Stimulated activated naive CD8-positive, alpha-beta T cell treated with anti-CD3 and anti-CD28 coated beads, Interleukin-15, amount 100 ng/mL, for 72 hours (primary cell): Measurements from ENCODE around the gene TPR.
"Not testable (repeated sequence)": the region's sequence is repeated elsewhere in the genome, so short reads cannot be mapped to it uniquely, and the experiment has no call there.

Experiments used
- ATAC-seq: fragments of 150-1000 bp; cut with Tn5 transposase; 2 replicates; pipeline ENCODE4 v1.10.0; 2021; ENCODE audit warnings: mild to moderate bottlenecking, moderate library complexity
- DNase-seq, 2 donors: peaks; one replicate each; pipeline ENCODE4 v3.0.0; 2021 to 2022
- H3K27ac Mint-ChIP-seq, 2 donors: one replicate each; pipeline ENCODE4 v1.8.0; 2022; ENCODE audit warnings: mild to moderate bottlenecking in 2 of 2, mixed read lengths in 2 of 2, moderate library complexity in 2 of 2
- H3K27me3 Mint-ChIP-seq: one replicate; pipeline ENCODE4 v1.8.0; 2022; ENCODE audit warnings: mixed read lengths
- H3K4me1 Mint-ChIP-seq: one replicate; pipeline ENCODE4 v1.8.0; 2022; ENCODE audit warnings: mild to moderate bottlenecking, mixed read lengths
- H3K4me3 Mint-ChIP-seq, 2 donors: one replicate each; pipeline ENCODE4 v1.8.0; 2022; ENCODE audit warnings: mild to moderate bottlenecking in 2 of 2, mixed read lengths in 2 of 2, moderate library complexity in 1 of 2
- H3K9me3 Mint-ChIP-seq, 2 donors: one replicate each; pipeline ENCODE4 v1.8.0; 2022; ENCODE audit warnings: mixed read lengths in 2 of 2

The TPR gene

GRCh38 chr1:186375152-186375928 lies at the start of gene TPR, which contains the start of gene ODR4:
TPR (minus strand) TSS chr1:186375253; CDS start chr1:186375028, 225 bp downstream.
ODR4 (plus strand) TSS chr1:186375838; CDS start chr1:186379786, 3,948 bp downstream.
- Mint-ChIP-seq H3K4me1 (peaks cover 41% of the 10 kb centered on the region), H3K4me3 (peak within 1 kb of the TSS; percentile 83 to 99), H3K27me3 (no peaks in the 10 kb centered on the region), H3K27ac (peak within 1 kb of the TSS; percentile 98 to 99), H3K9me3 (no peaks in the 10 kb centered on the region)
- DNase-seq (peak; percentile 96 to 97), ATAC-seq (peak; percentile 92)

GRCh38 chr1:186424539-186424938 lies 49.5 kb upstream of the TPR start:
- no peak overlapping the region for H3K4me3 Mint-ChIP-seq
- H3K27ac Mint-ChIP-seq, result no peak overlapping the region
- peaks cover 10% of the 10 kb centered on the region for H3K4me1 Mint-ChIP-seq
- no peak for ATAC-seq
- H3K9me3 Mint-ChIP-seq, result no peaks in the 10 kb centered on the region
- no peaks in the 10 kb centered on the region for H3K27me3 Mint-ChIP-seq
- DNase-seq, result no peak

GRCh38 chr1:186421446-186421845 lies 46.4 kb upstream of the TPR start:
- Mint-ChIP-seq H3K27me3 (no peaks in the 10 kb centered on the region), H3K9me3 (no peaks in the 10 kb centered on the region), H3K4me1 (peaks cover 10% of the 10 kb centered on the region), H3K27ac (peak overlapping the region in 1 of 2 donors; percentile 80), H3K4me3 (no peak overlapping the region)
- DNase-seq (no peak), ATAC-seq (no peak)

- Mint-ChIP-seq H3K4me1 (peaks cover 10% of the 10 kb centered on the region), H3K9me3 (no peaks in the 10 kb centered on the region), H3K27ac (peak overlapping the region in 1 of 2 donors; percentile 54), H3K27me3 (no peaks in the 10 kb centered on the region), H3K4me3 (no peak overlapping the region)
- no peak for ATAC-seq
- no peak for DNase-seq
Measured at GRCh38 chr1:186420923-186421322, 45.9 kb upstream of the TPR start.

GRCh38 chr1:186420311-186420710 lies 45.3 kb upstream of the TPR start:
- DNase-seq (no peak), ATAC-seq (no peak)
- Mint-ChIP-seq H3K9me3 (no peaks in the 10 kb centered on the region), H3K4me1 (peaks cover 10% of the 10 kb centered on the region), H3K27me3 (no peaks in the 10 kb centered on the region), H3K4me3 (no peak overlapping the region), H3K27ac (peak overlapping the region; percentile 11 to 51)

GRCh38 chr1:186418503-186418902 lies 43.5 kb upstream of the TPR start:
- no peak for ATAC-seq
- H3K4me3 Mint-ChIP-seq, result no peak overlapping the region
- H3K4me1 Mint-ChIP-seq, result peaks cover 10% of the 10 kb centered on the region
- H3K27me3 Mint-ChIP-seq, result no peaks in the 10 kb centered on the region
- H3K27ac Mint-ChIP-seq, result no peak overlapping the region
- no peaks in the 10 kb centered on the region for H3K9me3 Mint-ChIP-seq
- DNase-seq, result no peak

- ATAC-seq (no peak), DNase-seq (no peak)
- Mint-ChIP-seq H3K4me1 (no peaks in the 10 kb centered on the region), H3K27me3 (no peaks in the 10 kb centered on the region), H3K9me3 (no peaks in the 10 kb centered on the region), H3K27ac (no peak overlapping the region), H3K4me3 (no peak overlapping the region)
Measured at GRCh38 chr1:186413319-186413718, 38.3 kb upstream of the TPR start.

- Mint-ChIP-seq H3K4me3 (no peak overlapping the region), H3K4me1 (no peaks in the 10 kb centered on the region), H3K27me3 (no peaks in the 10 kb centered on the region), H3K9me3 (no peaks in the 10 kb centered on the region), H3K27ac (no peak overlapping the region)
- no peak for ATAC-seq
- no peak for DNase-seq
Measured at GRCh38 chr1:186409091-186409490, 34.0 kb upstream of the TPR start.

GRCh38 chr1:186404454-186405051 lies 29.5 kb upstream of the TPR start:
- H3K27me3 Mint-ChIP-seq, result no peaks in the 10 kb centered on the region
- no peaks in the 10 kb centered on the region for H3K4me1 Mint-ChIP-seq
- no peak overlapping the region for H3K4me3 Mint-ChIP-seq
- ATAC-seq (peak; percentile 60), DNase-seq (no peak)
- no peaks in the 10 kb centered on the region for H3K9me3 Mint-ChIP-seq
- no peak overlapping the region for H3K27ac Mint-ChIP-seq

- Mint-ChIP-seq H3K4me1 (no peaks in the 10 kb centered on the region), H3K27ac (no peak overlapping the region), H3K9me3 (no peaks in the 10 kb centered on the region), H3K4me3 (no peak overlapping the region), H3K27me3 (no peaks in the 10 kb centered on the region)
- DNase-seq, result no peak
- no peak for ATAC-seq
Measured at GRCh38 chr1:186403632-186404031, 28.6 kb upstream of the TPR start.

GRCh38 chr1:186401446-186401845 lies 26.4 kb upstream of the TPR start:
- H3K9me3 Mint-ChIP-seq, ATAC-seq, H3K4me1 Mint-ChIP-seq, H3K4me3 Mint-ChIP-seq, H3K27me3 Mint-ChIP-seq, H3K27ac Mint-ChIP-seq, DNase-seq: not testable (repeated sequence)

GRCh38 chr1:186392711-186393110 lies 17.7 kb upstream of the TPR start:
- H3K4me1 Mint-ChIP-seq, H3K9me3 Mint-ChIP-seq, DNase-seq, ATAC-seq, H3K27ac Mint-ChIP-seq, H3K27me3 Mint-ChIP-seq, H3K4me3 Mint-ChIP-seq: not testable (repeated sequence)

GRCh38 chr1:186391841-186392240 lies 16.8 kb upstream of the TPR start:
- Mint-ChIP-seq H3K4me3 (no peak overlapping the region), H3K27me3 (no peaks in the 10 kb centered on the region), H3K4me1 (no peaks in the 10 kb centered on the region), H3K27ac (no peak overlapping the region), H3K9me3 (no peaks in the 10 kb centered on the region)
- DNase-seq (no peak), ATAC-seq (no peak)

- Mint-ChIP-seq H3K27me3 (no peaks in the 10 kb centered on the region), H3K9me3 (no peaks in the 10 kb centered on the region), H3K4me1 (no peaks in the 10 kb centered on the region), H3K27ac (peak overlapping the region in 1 of 2 donors; percentile 43), H3K4me3 (no peak overlapping the region)
- ATAC-seq (no peak), DNase-seq (no peak)
Measured at GRCh38 chr1:186390925-186391324, 15.9 kb upstream of the TPR start.

GRCh38 chr1:186386725-186387383 lies 11.8 kb upstream of the TPR start:
- Mint-ChIP-seq H3K9me3 (no peaks in the 10 kb centered on the region), H3K4me3 (no peak overlapping the region), H3K27me3 (no peaks in the 10 kb centered on the region), H3K4me1 (peaks cover under 1% of the 10 kb centered on the region), H3K27ac (no peak overlapping the region)
- no peak for ATAC-seq
- DNase-seq, result no peak

GRCh38 chr1:186375929-186376319 lies 871 bp upstream of the TPR start:
- Mint-ChIP-seq H3K4me3 (peak overlapping the region; percentile 83 to 99), H3K9me3 (no peaks in the 10 kb centered on the region), H3K4me1 (peaks cover 41% of the 10 kb centered on the region), H3K27me3 (no peaks in the 10 kb centered on the region), H3K27ac (peak overlapping the region; percentile 98 to 99)
- DNase-seq (no peak), ATAC-seq (peak; percentile 25)
